Activated CD8-positive, alpha-beta T cell treated with anti-CD3 and anti-CD28 coated beads, Interleukin-2, amount 10 ng/mL, durations not matched to agents 7 days and 5 days (primary cell): ENCODE results near the gene KLF7. TPM values are rescaled to one million over a fixed set of nuclear protein-coding genes. Genes with fewer than 3 reads are reported as not detected.

Source experiments
- ATAC-seq: fragments of 150-1000 bp; cut with Tn5 transposase; one replicate; pipeline ENCODE4 v1.10.0; 2021; ENCODE audit warnings: moderate library complexity
- CTCF ChIA-PET: fragments of 350-600 bp; sonication (Branson Sonifier 250); formaldehyde crosslinking; loops from one replicate; lab custom pipeline; 2021; ENCODE audit warnings: antibody characterized with exemption; lab: Charles Lee
- POLR2A ChIA-PET: fragments of 350-600 bp; sonication (Branson Sonifier 250); formaldehyde crosslinking; loops from one replicate; lab custom pipeline; 2021; ENCODE audit warnings: antibody characterized with exemption; lab: Charles Lee
- DNase-seq: peaks from one replicate; pipeline ENCODE4 v3.0.0-alpha.2; 2020
- H3K27ac Mint-ChIP-seq: one replicate; pipeline ENCODE4 v1.8.0; 2021; ENCODE audit warnings: mild to moderate bottlenecking, mixed read lengths
- H3K27me3 Mint-ChIP-seq: one replicate; pipeline ENCODE4 v1.8.0; 2021; ENCODE audit warnings: low read depth, mixed read lengths
- H3K36me3 Mint-ChIP-seq: one replicate; pipeline ENCODE4 v1.8.0; 2021; ENCODE audit warnings: low read depth, mixed read lengths
- H3K4me1 Mint-ChIP-seq: one replicate; pipeline ENCODE4 v1.8.0; 2021; ENCODE audit warnings: low read depth, mixed read lengths
- H3K4me3 Mint-ChIP-seq: one replicate; pipeline ENCODE4 v1.8.0; 2021; ENCODE audit warnings: mild to moderate bottlenecking, mixed read lengths
- H3K9me3 Mint-ChIP-seq: one replicate; pipeline ENCODE4 v1.8.0; 2022; ENCODE audit warnings: mixed read lengths; ENCODE audit not compliant: insufficient read depth
- total RNA-seq, 2 experiments: library from RNA; stranded (reverse); gene quantifications; one replicate each; pipeline ENCODE4 v1.2.3, GENCODE V29; 2021

Gene KLF7
- total RNA-seq, 2 experiments from 2014 or later, result 16.5 to 19.2 TPM

- no peaks in the 10 kb centered on the region for H3K27me3 Mint-ChIP-seq
- ChIA-PET POLR2A (interaction anchor here (3.1 kb wide), 1 partner anchor 94 kb away, joined by 19 read pairs; the partner anchor contains the start of gene KLF7), CTCF (interaction anchor here (0.9 to 2.7 kb wide), 7 partner anchors 9 to 272 kb away, joined by 3 to 15 read pairs (median 4); partner anchors contain the start of gene KLF7)
- no peak overlapping the region for H3K4me3 Mint-ChIP-seq
- no peaks in the 10 kb centered on the region for H3K9me3 Mint-ChIP-seq
- H3K27ac Mint-ChIP-seq, result no peak overlapping the region
- H3K4me1 Mint-ChIP-seq, result peaks cover 45% of the 10 kb centered on the region
- H3K36me3 Mint-ChIP-seq, result peaks cover 7% of the 10 kb centered on the region
- no peak for ATAC-seq
- DNase-seq, result no peak
These were observed 93.2 kb downstream of the KLF7 start for GRCh38 chr2:207072571-207072970.

GRCh38 chr2:207071820-207072219 is 93.9 kb downstream of the KLF7 start:
- peaks cover 4% of the 10 kb centered on the region for H3K36me3 Mint-ChIP-seq
- H3K27me3 Mint-ChIP-seq, result no peaks in the 10 kb centered on the region
- H3K4me3 Mint-ChIP-seq, result no peak overlapping the region
- no peak for DNase-seq
- ChIA-PET POLR2A (no interaction called here), CTCF (no interaction called here)
- no peak overlapping the region for H3K27ac Mint-ChIP-seq
- peaks cover 48% of the 10 kb centered on the region for H3K4me1 Mint-ChIP-seq
- no peaks in the 10 kb centered on the region for H3K9me3 Mint-ChIP-seq
- ATAC-seq, result no peak

GRCh38 chr2:207067473-207067872 is 98.3 kb downstream of the KLF7 start:
- ChIA-PET CTCF (no interaction called here), POLR2A (no interaction called here)
- no peak for DNase-seq
- Mint-ChIP-seq H3K4me3 (no peak overlapping the region), H3K27ac (no peak overlapping the region), H3K36me3 (peaks cover 2% of the 10 kb centered on the region), H3K9me3 (no peaks in the 10 kb centered on the region), H3K27me3 (no peaks in the 10 kb centered on the region), H3K4me1 (peaks cover 20% of the 10 kb centered on the region)
- ATAC-seq, result no peak

- no peaks in the 10 kb centered on the region for H3K27me3 Mint-ChIP-seq
- H3K4me3 Mint-ChIP-seq, result no peak overlapping the region
- ATAC-seq, result no peak
These were observed 98.8 kb downstream of the KLF7 start for GRCh38 chr2:207066791-207067460.

GRCh38 chr2:207066166-207066565 is 99.6 kb downstream of the KLF7 start:
- DNase-seq (no peak), ATAC-seq (no peak)
- Mint-ChIP-seq H3K4me1 (peaks cover 17% of the 10 kb centered on the region), H3K27ac (no peak overlapping the region), H3K9me3 (no peaks in the 10 kb centered on the region), H3K27me3 (no peaks in the 10 kb centered on the region), H3K36me3 (peaks cover 2% of the 10 kb centered on the region), H3K4me3 (no peak overlapping the region)
- CTCF ChIA-PET, result no interaction called here
- POLR2A ChIA-PET, result no interaction called here

More at GRCh38 chr2:207066791-207067460, 98.8 kb downstream of the KLF7 start:
- no peak for DNase-seq
- Mint-ChIP-seq H3K4me1 (peaks cover 17% of the 10 kb centered on the region), H3K9me3 (no peaks in the 10 kb centered on the region), H3K27ac (no peak overlapping the region), H3K36me3 (peaks cover 2% of the 10 kb centered on the region)
- CTCF ChIA-PET, result no interaction called here
- POLR2A ChIA-PET, result no interaction called here

GRCh38 chr2:207064128-207064690 is 101.5 kb downstream of the KLF7 start:
- peaks cover 8% of the 10 kb centered on the region for H3K4me1 Mint-ChIP-seq
- H3K27me3 Mint-ChIP-seq, result no peaks in the 10 kb centered on the region
- DNase-seq (no peak), ATAC-seq (no peak)
- no peak overlapping the region for H3K4me3 Mint-ChIP-seq
- no peak overlapping the region for H3K27ac Mint-ChIP-seq
- ChIA-PET POLR2A (no interaction called here), CTCF (interaction anchor here (0.8 to 2.5 kb wide), 2 partner anchors 9 to 18 kb away, joined by 3 to 9 read pairs; no protein-coding TSS in a partner anchor)
- no peaks in the 10 kb centered on the region for H3K9me3 Mint-ChIP-seq
- no peaks in the 10 kb centered on the region for H3K36me3 Mint-ChIP-seq

- DNase-seq (no peak), ATAC-seq (no peak)
- CTCF ChIA-PET, result interaction anchor here (0.7 to 1.4 kb wide), 3 partner anchors 12 to 261 kb away, joined by 3 to 5 read pairs (median 4); no protein-coding TSS in a partner anchor
- H3K27ac Mint-ChIP-seq, result no peak overlapping the region
- POLR2A ChIA-PET, result no interaction called here
- H3K9me3 Mint-ChIP-seq, result no peaks in the 10 kb centered on the region
- no peak overlapping the region for H3K4me3 Mint-ChIP-seq
- no peaks in the 10 kb centered on the region for H3K4me1 Mint-ChIP-seq
- no peaks in the 10 kb centered on the region for H3K36me3 Mint-ChIP-seq
- peaks cover 12% of the 10 kb centered on the region for H3K27me3 Mint-ChIP-seq
These were observed 104.6 kb downstream of the KLF7 start for GRCh38 chr2:207061181-207061580.

- Mint-ChIP-seq H3K36me3 (no peaks in the 10 kb centered on the region), H3K9me3 (no peaks in the 10 kb centered on the region), H3K27me3 (peaks cover 12% of the 10 kb centered on the region), H3K27ac (no peak overlapping the region), H3K4me3 (no peak overlapping the region), H3K4me1 (no peaks in the 10 kb centered on the region)
- ATAC-seq (no peak), DNase-seq (no peak)
- ChIA-PET POLR2A (no interaction called here), CTCF (interaction anchor here (0.9 kb wide), 2 partner anchors 11 to 421 kb away, joined by 3 to 4 read pairs; no protein-coding TSS in a partner anchor)
These were observed 110.5 kb downstream of the KLF7 start for GRCh38 chr2:207055257-207055656.

GRCh38 chr2:207054521-207054920 is 111.2 kb downstream of the KLF7 start:
- no peak overlapping the region for H3K4me3 Mint-ChIP-seq
- ChIA-PET POLR2A (no interaction called here), CTCF (no interaction called here)
- peaks cover 12% of the 10 kb centered on the region for H3K27me3 Mint-ChIP-seq
- DNase-seq, result no peak
- no peaks in the 10 kb centered on the region for H3K36me3 Mint-ChIP-seq
- no peaks in the 10 kb centered on the region for H3K9me3 Mint-ChIP-seq
- no peak for ATAC-seq
- H3K4me1 Mint-ChIP-seq, result no peaks in the 10 kb centered on the region
- no peak overlapping the region for H3K27ac Mint-ChIP-seq

- ChIA-PET CTCF (no interaction called here), POLR2A (no interaction called here)
- Mint-ChIP-seq H3K36me3 (no peaks in the 10 kb centered on the region), H3K4me3 (no peak overlapping the region), H3K27me3 (peaks cover 2% of the 10 kb centered on the region), H3K4me1 (peaks cover 9% of the 10 kb centered on the region), H3K27ac (no peak overlapping the region), H3K9me3 (no peaks in the 10 kb centered on the region)
- ATAC-seq, result no peak
- DNase-seq, result no peak
These were observed 114.3 kb downstream of the KLF7 start for GRCh38 chr2:207051385-207051965.

GRCh38 chr2:207049122-207049521 is 116.6 kb downstream of the KLF7 start:
- Mint-ChIP-seq H3K4me1 (peaks cover 13% of the 10 kb centered on the region), H3K4me3 (no peak overlapping the region), H3K36me3 (no peaks in the 10 kb centered on the region), H3K27me3 (peaks cover 8% of the 10 kb centered on the region), H3K27ac (no peak overlapping the region), H3K9me3 (no peaks in the 10 kb centered on the region)
- CTCF ChIA-PET, result interaction anchor here (1.2 to 1.4 kb wide), 2 partner anchors 249 to 424 kb away, joined by 4 read pairs; no protein-coding TSS in a partner anchor
- DNase-seq, result no peak
- POLR2A ChIA-PET, result interaction anchor here (0.9 to 1.1 kb wide), 2 partner anchors 106 to 117 kb away, joined by 3 read pairs; partner anchors contain the start of gene KLF7
- no peak for ATAC-seq

GRCh38 chr2:207048416-207048815 is 117.3 kb downstream of the KLF7 start:
- peaks cover 13% of the 10 kb centered on the region for H3K4me1 Mint-ChIP-seq
- H3K27me3 Mint-ChIP-seq, result peaks cover 8% of the 10 kb centered on the region
- H3K36me3 Mint-ChIP-seq, result no peaks in the 10 kb centered on the region
- ATAC-seq, result no peak
- no peak overlapping the region for H3K4me3 Mint-ChIP-seq
- CTCF ChIA-PET, result interaction anchor here (1.2 to 1.4 kb wide), 2 partner anchors 248 to 425 kb away, joined by 4 read pairs; no protein-coding TSS in a partner anchor
- DNase-seq, result no peak
- no peak overlapping the region for H3K27ac Mint-ChIP-seq
- POLR2A ChIA-PET, result interaction anchor here (1.1 kb wide), 1 partner anchor 117 kb away, joined by 3 read pairs; the partner anchor contains the start of gene KLF7
- no peaks in the 10 kb centered on the region for H3K9me3 Mint-ChIP-seq
